NCI-H1930 (cell line): ENCODE data around the gene HIC2.
"Not testable (repeated sequence)": the region's sequence is repeated elsewhere in the genome, so short reads cannot be mapped to it uniquely, and the experiment has no call there.

Experiments used
- DNase-seq, 2 experiments: peaks; one replicate each; lab custom pipeline; 2025; lab: John Stamatoyannopoulos, UW

HIC2 gene

DNA sequence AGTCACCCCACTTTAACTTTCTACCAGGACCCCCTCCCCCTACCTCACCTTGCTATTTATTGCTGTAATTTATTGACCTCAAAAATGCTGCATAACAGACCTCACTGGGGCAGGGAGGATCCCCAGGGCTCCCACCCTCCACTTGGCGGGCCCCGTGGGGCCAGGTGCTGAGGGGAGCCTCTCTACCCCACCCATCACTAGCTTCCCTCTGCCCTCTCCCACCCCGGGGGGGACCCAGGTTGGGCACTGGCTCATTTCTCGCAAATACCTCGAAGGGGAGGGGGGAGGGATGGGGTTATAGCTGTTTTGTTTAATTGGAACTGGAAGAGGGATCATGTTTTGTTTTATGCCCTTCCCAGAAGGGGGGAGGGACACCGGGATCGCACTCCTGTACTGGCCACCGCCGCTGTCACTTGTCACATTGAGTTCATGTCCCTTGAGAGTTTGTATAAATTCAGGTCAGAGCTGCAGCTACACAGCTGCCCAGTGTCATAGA lies 33.7 kb downstream of the HIC2 start:
- no peak for DNase-seq

DNA sequence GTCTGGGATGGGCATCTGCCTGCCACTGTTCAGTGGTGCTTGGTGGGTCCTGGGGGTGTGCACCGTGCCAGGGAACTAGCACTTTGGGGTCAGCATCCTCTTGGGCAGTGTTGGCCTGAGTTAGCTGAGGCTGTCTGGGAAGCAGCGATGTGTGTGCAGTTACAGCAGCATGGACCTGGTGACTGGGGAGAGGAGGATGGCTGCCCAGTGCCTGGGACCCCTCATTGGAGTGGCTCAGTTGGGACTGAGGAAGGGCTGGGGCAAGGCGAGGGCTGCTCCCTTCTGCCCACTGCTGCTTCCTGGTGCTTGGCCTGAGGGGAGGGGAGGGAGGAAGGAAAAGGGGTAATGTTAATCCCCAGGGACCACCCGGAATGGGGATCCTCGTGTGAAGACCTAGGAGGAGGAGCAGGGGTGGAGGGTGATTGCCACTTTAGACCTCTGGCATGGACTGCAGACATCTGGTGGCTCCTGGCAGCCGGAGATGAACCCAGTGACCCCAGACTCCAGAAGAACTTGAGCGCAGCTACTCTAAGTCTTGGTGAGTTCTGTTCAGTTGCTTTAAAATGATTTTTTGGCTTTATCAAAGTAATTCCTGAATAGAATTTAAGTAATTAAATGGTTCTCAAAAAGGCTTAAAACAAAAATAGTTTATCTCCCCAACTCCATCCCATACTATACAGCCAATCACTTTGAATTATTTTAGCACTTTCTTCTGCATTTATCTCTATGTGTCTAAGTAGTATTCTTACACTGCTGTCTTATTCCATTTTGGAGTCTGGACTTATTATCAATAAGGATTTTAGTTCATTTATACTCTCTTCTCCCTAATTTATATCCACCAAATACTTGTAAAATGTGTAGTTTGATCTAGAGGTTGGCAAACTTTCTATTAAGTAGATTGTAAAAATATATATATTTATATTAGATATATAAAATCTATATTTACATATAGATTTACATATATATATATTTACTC lies 34.7 kb downstream of the HIC2 start:
- no peak for DNase-seq

DNA sequence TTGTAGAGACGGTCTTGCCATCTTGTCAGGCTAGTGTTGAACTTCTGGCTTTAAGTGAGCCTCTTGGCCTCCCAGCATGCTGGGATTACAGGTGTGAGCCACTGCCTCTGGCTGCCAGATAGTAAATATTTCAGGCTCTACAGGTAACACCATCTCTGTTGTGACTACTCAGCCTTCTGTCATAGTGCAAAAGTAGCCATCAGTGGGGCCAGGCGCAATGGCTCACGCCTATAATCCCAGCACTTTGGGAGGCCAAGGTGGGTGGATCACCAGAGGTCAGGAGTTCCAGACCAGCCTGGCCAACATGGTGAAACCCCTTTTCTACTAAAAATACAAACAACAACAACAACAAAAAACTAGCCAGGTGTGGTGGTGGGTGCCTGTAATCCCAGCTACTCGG lies 35.5 kb downstream of the HIC2 start:
- DNase-seq = not testable (repeated sequence)

GRCh38 chr22:21454998-21455333 lies 37.8 kb downstream of the HIC2 start:
- not testable (repeated sequence) for DNase-seq

DNA sequence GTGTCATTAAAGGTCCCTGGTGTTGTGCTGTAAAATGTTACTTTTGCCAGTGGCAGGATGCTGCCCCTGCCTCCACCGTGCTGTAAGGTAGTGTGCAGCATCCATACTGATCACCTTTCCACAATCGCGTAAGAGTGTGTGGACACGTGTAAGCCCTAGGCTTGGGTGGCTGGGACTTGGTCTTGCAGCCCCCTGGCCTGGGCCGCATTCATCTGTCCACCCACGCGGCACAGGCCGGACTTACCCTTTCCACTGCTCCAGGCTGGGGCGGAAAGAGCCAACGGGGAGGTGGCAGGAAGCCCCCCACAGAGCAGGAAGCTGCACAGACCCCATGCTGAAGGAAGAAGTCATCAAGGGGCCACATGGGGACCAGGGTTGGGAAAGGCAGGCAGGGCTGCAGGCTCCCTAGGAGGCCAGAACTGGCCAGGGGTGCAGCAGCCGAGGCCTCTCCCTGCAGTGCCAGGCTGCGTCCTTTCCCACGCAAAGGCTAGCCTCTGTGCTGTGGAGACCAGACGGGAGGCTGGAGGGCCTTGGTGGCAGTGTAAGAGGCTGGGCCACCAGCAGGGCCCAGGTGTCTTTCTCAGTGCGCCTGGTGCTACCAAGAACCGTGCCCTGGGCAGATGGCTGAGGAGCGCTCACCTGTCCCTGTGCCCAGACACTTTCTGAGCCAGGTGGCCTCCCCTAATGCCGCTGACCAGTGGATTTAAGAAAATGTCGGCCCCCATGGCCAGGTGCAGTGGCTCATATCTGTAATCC lies 38.3 kb downstream of the HIC2 start:
- no peak for DNase-seq

GRCh38 chr22:21457023-21457787 lies 40.0 kb downstream of the HIC2 start:
- DNase-seq = no peak

GRCh38 chr22:21462672-21463071 lies 45.5 kb downstream of the HIC2 start:
- not testable (repeated sequence) for DNase-seq

DNA sequence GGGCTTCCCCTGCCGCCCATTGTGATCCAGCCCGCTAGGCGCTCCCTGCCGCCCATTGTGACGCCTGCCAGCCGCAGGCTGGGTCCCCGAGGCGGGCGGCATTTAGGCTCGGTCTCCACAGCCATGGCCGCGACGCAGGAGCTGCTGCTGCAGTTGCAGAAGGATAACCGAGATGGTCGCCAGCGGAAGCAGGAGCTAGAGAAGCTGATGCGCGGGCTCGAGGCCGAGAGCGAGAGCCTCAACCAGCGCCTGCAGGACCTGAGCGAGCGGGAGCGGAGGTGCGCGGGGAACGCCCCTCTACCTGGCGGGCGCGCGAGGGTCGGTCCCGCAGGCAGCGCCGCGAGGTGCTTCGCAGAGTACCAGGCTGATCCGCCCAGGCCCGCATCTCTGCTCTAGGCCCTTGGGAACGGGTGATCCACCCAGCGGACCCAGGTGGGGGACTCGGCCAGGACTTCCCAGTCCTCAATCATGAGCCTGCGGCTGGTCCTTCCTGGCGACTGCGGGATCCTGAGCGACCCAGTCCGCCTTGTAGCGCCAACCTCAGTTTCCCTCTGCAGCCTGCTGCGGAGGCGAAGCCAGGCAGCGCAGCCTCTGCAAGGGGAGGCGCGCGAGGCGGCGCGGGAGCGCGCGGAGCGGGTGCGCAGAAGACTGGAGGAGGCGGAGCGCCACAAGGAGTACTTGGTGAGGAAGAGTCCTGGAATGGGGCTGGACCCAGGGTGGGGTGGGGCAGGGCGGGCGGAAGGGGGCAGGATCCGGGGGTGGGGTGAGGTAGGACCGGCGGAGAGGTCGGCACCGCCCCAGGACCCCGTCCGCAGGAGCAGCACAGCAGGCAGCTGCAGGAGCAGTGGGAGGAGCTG lies 50.4 kb downstream of the HIC2 start, which contains the start of gene TMEM191C:
Gene TMEM191C, plus strand, starts transcription at position 51 of the 857 bp plus-strand sequence. Its CDS starts 73 bp downstream, at position 124.
- not testable (repeated sequence) for DNase-seq

DNA sequence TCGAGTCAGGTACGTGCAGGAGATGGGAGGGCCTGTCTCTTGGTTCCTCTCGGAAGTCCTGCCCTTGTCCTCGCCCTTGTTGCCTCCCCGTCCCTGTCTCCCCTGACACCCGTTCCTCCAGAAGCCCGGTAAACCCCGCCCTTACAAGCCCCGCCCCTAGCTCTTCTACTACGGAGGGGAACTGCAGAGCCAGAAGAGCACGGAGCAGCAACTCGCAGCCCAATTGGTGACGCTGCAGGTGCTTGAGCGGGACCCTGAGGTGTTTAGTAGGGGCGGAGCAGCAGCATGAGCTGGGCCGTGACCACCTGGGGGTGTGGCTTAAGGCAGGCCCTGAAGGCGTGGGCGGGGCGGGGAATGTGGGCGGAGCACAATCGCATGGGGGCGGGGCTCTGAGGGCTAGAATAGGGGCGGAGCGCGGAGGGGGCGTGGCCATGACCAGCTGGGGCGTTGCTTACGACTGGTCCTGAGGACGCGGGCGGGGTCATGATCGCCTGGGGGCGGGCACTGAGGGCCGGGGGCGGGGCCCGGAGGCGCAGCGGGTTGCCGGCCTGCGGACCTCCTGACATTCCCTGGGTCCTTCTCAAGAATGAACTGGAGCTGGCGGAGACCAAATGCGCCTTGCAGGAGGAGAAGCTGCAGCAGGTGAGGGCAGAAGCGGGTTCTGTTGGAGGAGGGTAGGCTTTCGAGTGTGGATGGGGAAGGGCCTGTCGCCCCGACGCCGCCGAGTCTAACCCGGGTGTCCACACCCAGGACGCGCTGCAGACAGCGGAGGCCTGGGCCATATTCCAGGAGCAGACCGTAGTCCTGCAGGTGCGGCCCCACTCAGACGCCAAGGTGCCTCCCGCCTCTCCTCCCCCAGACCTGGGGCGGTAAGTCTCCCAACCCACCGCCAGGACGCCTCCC lies 51.3 kb downstream of the HIC2 start:
- not testable (repeated sequence) for DNase-seq

GRCh38 chr22:21469097-21469994 lies 52.2 kb downstream of the HIC2 start:
- not testable (repeated sequence) for DNase-seq

DNA sequence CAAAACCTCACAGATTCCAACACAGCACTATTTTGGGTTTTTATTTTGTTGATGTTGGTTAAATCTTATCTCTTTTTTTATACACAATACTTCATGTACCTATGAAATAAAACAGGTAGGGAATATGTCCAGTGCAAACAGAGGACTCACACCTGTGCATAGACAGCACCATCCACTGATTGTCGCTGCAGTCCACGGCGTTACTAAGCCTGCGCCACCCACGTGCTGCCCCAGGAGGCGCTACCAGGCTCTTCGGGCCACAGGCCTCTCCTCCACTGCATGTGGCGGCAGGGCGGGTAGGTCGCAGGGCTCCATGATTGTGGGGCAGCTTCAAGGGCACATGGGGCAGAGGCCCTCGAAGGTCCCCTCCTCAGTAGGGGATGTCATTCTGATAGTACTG lies 55.8 kb downstream of the HIC2 start:
- not testable (repeated sequence) for DNase-seq

- DNase-seq = not testable (repeated sequence)
These were observed 56.5 kb downstream of the HIC2 start for GRCh38 chr22:21473664-21474063.

DNA sequence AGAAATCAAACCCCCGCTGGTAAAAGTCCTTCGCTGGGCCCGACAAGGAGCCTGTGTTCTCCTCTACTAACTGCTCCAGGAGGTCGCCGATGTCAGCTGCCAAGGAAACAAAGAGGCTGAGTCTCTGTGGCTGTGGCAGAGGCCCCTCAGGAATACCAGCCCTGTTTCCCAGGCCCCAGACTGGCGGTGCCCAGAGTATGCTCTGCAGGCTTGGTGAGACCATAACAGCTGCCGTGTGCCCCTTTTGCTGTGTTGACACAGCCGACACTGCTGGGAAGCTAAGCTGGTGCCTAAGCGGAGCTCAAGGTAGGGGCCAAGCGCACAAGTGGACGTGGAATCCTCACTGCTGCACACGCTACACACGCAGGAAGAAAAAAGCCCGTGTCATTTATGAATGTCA lies 66.9 kb downstream of the HIC2 start:
- not testable (repeated sequence) for DNase-seq

- DNase-seq = not testable (repeated sequence)
These were observed 70.6 kb downstream of the HIC2 start for GRCh38 chr22:21487723-21488122.

DNA sequence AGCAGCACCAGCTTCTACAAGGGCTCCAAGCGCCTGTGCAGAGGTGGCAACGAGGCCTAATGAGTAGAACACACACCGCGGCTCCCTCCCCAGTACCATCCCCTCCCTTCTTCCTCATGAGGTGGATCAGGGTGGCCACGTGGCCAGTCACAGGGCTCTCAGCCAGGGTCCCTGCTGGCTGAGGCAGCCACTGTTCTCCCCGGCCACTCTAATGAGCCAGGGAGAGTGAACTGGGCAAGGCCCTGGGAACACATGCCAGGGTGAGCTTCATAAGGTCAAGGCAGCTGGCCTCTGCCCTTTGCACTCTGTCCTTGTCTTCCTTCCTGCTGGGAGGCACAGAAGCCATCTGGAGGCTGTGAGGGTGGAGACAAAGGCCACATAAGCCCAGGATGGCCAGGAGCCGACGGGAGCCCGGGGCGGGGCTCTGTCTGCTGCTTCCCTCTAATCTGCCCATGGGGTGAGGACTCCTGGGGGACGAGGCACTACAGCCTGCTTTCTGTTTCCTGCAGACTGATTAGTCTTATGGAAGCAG lies 72.0 kb downstream of the HIC2 start:
- not testable (repeated sequence) for DNase-seq

DNA sequence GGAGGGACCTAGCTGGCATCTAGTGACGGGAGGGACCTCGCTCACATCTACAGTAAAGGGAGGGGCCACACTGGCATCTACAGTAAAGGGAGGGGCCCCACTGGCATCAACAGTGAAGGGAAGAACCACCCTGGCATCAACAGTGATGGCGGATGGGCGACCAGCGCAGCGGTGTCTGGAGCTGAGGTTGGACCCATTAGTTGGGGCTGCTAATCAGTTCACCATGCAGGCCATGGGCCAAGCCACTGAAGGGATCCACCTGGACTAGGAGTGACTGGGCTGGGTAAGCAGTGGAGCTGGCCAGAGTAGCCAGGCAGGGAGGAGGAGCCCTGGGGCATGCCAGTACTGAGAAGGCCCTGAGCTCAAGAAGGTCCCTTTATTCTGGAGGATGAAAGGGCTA lies 73.4 kb downstream of the HIC2 start:
- not testable (repeated sequence) for DNase-seq

DNA sequence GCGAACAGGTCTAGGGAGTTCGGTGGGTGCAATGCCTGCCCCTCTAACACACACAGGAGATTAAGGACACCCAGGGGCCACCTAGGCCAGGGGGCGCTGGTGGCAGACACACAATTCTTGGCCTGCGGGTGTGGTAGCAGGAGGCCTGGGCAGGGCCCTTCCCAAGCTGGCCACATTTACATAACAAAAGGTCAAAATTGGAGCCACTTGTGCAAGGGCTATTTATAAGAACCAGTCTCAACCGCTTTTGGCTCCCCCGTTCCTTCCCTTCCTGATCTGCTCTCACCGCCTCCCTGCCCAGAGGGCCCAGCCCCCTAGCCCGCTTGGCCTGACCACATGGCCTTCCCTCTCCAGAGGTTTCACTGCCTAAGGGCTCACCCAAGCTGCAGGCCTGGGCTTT lies 75.1 kb downstream of the HIC2 start:
- DNase-seq = not testable (repeated sequence)
